ENCODE results near the gene UNC5C.

The UNC5C gene

GRCh38 chr4:95318044-95318443 lies 230.7 kb downstream of the UNC5C start:
- DNase-seq = no peak

DNA sequence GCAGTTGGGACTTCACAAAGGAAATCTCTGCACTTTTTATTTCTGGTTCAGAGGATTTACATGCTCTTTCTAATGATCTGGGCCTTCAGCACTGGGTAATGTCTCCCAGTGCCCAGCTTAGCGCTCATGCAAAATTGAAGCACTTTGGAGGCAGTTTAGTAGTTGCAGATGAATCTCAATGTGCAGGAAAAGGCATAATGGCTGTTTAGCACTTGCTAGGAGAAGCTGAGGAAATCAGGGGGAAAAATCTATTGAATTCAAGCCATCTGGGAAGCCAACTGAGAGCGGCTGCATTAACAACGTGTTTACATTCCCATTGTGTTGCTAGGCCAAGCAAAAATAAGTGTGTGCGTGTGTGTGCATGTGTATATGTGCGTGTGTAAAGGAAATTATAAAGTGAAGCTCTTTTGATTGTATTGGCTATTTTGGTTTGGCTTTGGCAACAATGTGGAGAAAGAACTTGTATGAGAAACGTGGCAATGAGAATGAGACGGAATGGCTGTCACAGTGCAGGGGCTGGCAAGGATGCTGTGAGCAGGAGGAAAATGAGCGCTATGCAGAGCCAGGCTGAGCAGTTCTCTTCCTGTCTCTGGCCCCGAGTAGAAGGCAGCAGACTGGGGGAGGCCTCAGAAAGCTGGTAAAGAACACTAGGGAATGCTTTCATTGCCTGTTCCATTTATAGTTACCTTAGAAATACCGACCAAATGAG lies 231.5 kb downstream of the UNC5C start:
- no peak for DNase-seq

DNA sequence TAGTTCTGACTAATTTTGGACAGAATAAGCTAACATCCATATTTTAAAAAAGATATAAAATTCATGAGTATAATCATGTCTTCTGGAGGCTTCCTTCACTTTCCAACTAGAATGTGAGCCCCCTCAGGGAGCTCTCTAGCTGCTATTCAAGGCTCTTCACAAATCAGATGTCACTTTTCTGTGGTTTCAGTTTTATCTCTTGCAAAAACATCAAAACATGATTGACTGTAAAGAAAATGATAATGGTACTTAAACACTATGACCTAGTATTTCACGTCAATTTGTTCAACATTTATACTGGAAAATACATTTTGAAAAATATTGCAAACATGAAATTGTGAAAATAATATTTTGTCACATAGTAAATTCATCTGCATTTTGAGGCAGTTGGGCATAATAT lies 234.2 kb downstream of the UNC5C start:
- DNase-seq = no peak

DNA sequence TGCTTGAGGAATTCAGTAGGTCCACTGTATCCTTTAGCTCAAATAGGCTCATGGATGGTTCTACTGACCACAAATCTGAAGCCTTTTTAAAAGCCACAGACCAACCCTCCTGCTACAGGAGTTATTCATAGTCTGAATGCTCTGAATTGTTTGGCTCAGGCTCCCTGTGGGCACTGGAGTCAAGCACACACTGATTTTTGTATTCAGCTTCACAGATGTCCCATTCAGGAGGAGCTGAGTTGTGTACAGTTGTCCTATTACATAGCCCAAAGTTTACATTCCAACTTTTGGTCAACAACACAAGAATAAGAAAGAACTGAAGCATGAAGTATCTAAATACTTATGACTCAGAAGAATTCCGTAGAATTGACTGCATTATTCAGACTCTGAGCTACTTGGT lies 243.9 kb downstream of the UNC5C start:
- no peak for DNase-seq

DNA sequence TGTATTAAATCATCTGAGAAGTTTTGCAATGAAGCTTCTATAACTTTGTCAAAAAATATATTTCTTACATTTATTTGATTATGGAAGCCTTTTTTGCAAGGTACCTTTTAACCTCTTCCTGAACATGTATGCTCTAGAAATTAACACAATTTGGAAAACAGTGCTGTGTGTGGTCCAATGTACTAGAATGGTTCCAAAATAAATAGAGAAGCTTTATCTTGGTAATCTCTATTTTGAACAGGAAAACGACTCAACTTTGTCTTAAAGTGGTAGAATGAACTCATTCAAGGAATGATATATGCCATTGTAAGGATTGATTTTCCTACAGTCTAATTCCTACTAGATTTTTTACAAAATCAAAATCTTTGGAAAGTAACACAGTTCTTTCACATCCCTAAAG lies 248.5 kb downstream of the UNC5C start:
- DNase-seq = no peak

GRCh38 chr4:95296052-95296451 lies 252.7 kb downstream of the UNC5C start:
- no peak for DNase-seq

- no peak for DNase-seq
Measured at GRCh38 chr4:95295157-95295556, 253.6 kb downstream of the UNC5C start.

- no peak for DNase-seq
Measured at GRCh38 chr4:95294321-95294720, 254.5 kb downstream of the UNC5C start.

GRCh38 chr4:95293014-95293413 lies 255.8 kb downstream of the UNC5C start:
- no peak for DNase-seq

DNA sequence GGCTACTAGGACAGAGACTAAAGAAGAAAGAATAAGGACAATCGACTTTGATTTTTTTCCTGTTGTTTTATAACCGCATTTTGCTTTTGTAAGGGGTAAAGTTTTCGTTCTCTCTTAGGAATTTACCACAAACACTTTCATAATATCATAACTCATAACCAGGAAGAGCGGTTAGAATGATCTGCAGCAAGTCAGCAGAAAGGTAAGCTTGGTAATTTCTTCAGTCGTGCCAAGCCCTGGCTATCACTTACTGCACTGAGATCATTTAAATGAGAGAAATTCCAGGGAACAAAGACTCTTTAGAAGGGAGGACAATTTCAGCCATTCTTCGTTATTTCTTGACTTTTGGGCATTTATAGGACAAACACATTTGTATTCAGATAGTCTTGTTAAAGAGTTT lies 258.1 kb downstream of the UNC5C start:
- no peak for DNase-seq

GRCh38 chr4:95289028-95289634 lies 259.6 kb downstream of the UNC5C start:
- no peak for DNase-seq

GRCh38 chr4:95288552-95288951 lies 260.2 kb downstream of the UNC5C start:
- DNase-seq = no peak

DNA sequence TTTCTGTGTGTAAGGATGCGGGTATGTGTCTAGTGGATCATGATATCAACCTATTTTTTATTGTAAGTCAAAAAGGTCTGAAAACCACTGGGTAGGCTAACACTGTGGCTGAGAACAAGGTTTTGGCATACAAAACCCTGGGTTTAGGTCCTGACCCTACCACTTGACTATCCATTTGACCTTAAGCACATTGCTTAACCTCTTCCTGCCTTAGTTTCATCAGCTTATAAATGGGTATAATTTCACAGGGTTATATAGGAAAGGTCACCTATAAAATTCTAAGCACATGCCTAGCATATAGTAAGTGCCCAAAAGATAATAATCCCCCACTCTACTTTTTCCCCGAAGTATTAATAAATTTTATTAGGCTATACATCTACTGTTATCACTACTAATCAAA lies 263.0 kb downstream of the UNC5C start:
- DNase-seq = no peak

DNA sequence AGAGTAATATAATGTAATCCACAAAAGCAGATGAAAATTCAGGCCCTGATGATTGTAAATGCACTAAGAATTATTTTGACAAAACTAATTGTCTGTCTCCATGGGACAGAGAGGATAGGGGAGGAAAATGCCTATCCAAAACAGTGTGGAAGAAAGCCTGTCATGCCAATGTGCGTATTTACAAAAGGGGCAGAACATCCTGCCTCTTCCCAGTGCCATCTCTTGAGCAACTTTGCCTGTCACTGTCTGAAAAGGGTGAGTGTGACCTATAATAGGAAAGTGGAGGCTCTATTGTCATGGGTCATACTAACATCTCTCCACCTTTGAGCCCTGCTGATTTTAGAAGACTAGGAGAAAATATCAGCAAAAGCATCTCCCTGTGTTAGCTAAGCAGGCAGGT lies 264.1 kb downstream of the UNC5C start:
- no peak for DNase-seq

- no peak for DNase-seq
Measured at GRCh38 chr4:95283320-95283719, 265.5 kb downstream of the UNC5C start.

DNA sequence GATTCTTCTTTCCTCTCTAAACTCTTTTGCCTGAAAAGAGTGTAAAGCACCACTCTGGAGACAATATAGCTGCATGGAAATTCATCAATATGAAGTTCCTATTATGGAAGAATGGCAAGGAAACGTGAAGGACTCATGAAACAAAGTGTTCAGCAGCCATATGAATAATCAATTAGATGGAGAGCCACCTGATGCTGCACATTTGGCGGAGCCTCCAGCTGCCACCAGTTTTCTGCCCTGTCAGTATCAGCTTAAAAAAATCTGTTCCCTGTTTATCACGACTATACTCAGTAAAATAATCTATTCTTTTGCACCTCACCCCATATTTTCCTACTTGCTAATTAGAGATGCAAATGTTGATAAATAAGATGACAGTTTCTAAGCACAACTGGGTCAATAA lies 276.0 kb downstream of the UNC5C start:
- no peak for DNase-seq

DNA sequence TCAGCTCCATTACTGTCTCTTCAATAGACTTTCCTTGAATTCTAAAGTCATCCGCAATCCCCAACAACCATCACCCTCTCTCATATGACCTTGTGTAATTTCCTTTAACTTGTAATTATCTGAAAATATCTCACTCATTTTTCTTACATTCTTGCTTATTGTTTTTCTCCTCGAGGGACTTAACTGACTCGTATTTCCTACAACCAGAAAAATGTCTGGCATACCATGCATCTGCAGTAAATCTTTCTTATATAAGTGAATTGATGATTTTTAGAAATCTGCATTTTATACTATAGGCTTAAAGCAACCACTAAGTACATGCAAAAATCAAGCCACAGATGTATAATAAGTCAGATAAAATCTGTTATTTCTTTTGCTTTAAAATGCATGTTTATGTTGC lies 276.7 kb downstream of the UNC5C start:
- no peak for DNase-seq

- DNase-seq = no peak
Measured at GRCh38 chr4:95268819-95269565, 279.8 kb downstream of the UNC5C start.

- no peak for DNase-seq
Measured at GRCh38 chr4:95267081-95267480, 281.7 kb downstream of the UNC5C start.

- DNase-seq = no peak
Measured at GRCh38 chr4:95265814-95266740, 282.7 kb downstream of the UNC5C start.

DNA sequence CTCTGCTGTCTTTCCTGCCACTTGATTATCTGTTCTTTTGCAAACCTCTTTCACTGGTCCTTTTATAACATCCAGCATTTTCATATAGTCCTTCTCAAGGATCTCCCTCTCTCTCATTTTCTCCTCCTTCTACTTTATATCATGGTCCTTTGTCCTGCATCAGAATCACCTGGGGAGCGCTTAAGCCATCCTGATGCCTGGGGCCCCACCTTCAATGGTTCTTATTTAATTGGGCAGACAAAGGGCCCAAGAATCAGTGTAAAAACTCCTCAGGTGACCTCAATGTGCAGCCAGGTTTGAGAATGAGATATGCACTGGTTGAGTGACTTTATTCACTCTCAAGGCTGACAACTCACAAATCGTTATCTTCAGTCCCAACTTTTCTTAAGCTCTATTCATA lies 283.9 kb downstream of the UNC5C start:
- DNase-seq = no peak

GRCh38 chr4:95263960-95264359 lies 284.8 kb downstream of the UNC5C start:
- no peak for DNase-seq

- DNase-seq = no peak
Measured at GRCh38 chr4:95263391-95263790, 285.4 kb downstream of the UNC5C start.
